ENCODE data around the gene MTFP1.

The MTFP1 gene

DNA sequence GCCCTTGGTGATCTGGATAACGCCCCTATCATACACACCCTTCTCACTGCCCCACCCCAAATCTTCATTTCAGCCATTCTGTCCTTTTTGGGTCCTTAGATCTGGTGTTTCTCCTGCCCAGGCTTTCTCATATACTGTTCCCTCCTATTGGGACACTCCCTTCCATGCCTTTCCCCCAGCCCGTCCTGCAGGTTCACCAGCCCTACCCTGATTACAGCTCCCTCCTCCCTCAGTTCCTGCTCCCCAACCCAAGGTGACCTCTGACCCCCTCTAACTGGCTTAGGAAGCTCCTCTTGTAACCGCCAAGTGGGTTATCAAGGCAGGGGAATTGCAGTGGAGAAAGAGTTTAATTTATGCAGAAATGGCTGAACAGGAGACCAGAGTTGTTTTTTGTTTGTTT lies 13.0 kb downstream of the MTFP1 start:
- H4K20me1 ChIP-seq (ENCODE audit: insufficient read depth), result no peaks in the 10 kb centered on the region
- no peak overlapping the region for H3K4me2 ChIP-seq
- no peaks in the 10 kb centered on the region for H3K36me3 ChIP-seq (ENCODE audit: insufficient read depth)
- H3K27ac ChIP-seq, result no peak overlapping the region
- TF ChIP-seq, protein P1, sequence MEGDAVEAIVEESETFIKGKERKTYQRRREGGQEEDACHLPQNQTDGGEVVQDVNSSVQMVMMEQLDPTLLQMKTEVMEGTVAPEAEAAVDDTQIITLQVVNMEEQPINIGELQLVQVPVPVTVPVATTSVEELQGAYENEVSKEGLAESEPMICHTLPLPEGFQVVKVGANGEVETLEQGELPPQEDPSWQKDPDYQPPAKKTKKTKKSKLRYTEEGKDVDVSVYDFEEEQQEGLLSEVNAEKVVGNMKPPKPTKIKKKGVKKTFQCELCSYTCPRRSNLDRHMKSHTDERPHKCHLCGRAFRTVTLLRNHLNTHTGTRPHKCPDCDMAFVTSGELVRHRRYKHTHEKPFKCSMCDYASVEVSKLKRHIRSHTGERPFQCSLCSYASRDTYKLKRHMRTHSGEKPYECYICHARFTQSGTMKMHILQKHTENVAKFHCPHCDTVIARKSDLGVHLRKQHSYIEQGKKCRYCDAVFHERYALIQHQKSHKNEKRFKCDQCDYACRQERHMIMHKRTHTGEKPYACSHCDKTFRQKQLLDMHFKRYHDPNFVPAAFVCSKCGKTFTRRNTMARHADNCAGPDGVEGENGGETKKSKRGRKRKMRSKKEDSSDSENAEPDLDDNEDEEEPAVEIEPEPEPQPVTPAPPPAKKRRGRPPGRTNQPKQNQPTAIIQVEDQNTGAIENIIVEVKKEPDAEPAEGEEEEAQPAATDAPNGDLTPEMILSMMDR (conservative IDR thresholded peaks at IDR 0.05; ENCODE audit: low read depth, low read length), result no peak
- H3K27me3 ChIP-seq (ENCODE audit: insufficient read depth, low read depth), result peaks cover 52% of the 10 kb centered on the region
- H3K4me1 ChIP-seq (ENCODE audit: low read depth, poor library complexity, severe bottlenecking), result peaks cover 33% of the 10 kb centered on the region
- no peak overlapping the region for H3K4me3 ChIP-seq (IDR thresholded peaks at IDR 0.05; ENCODE audit: insufficient read depth, low read depth, low read length)
- H2AFZ ChIP-seq (ENCODE audit: low read depth), result no peak overlapping the region
- H3K79me2 ChIP-seq (ENCODE audit: insufficient read depth, low read depth), result no peaks in the 10 kb centered on the region
- no peak overlapping the region for H3K9ac ChIP-seq

DNA sequence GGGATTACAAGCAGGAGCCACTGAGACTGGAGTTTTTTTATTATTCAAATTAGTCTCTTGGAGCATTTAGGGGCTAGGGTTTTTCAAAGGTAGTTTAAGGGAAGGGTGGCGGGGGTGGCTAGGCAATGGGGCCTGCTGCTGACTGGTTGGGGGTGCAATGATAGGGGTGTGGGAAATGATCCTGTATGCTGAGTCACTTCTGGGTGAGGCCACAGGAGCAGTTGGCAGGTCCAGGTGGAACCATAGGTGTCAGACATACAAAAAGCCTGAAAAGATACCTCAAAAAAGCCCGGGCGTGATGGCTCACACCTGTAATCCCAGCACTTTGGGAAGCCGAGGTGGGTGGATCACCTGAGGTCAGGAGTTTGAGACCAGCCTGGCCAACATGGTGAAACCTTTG lies 13.7 kb downstream of the MTFP1 start:
- Histone ChIP-seq H3K27ac (no peak overlapping the region), H3K4me1 (ENCODE audit: low read depth, poor library complexity, severe bottlenecking) (peaks cover 33% of the 10 kb centered on the region), H3K4me3 (IDR thresholded peaks at IDR 0.05; ENCODE audit: insufficient read depth, low read depth, low read length) (no peak overlapping the region), H4K20me1 (ENCODE audit: insufficient read depth) (no peaks in the 10 kb centered on the region), H3K36me3 (ENCODE audit: insufficient read depth) (no peaks in the 10 kb centered on the region), H3K9ac (no peak overlapping the region), H3K27me3 (ENCODE audit: insufficient read depth, low read depth) (peaks cover 52% of the 10 kb centered on the region), H3K4me2 (no peak overlapping the region), H3K79me2 (ENCODE audit: insufficient read depth, low read depth) (no peaks in the 10 kb centered on the region), H2AFZ (ENCODE audit: low read depth) (no peak overlapping the region)
- TF ChIP-seq, protein P1 (conservative IDR thresholded peaks at IDR 0.05; ENCODE audit: low read depth, low read length), result no peak

DNA sequence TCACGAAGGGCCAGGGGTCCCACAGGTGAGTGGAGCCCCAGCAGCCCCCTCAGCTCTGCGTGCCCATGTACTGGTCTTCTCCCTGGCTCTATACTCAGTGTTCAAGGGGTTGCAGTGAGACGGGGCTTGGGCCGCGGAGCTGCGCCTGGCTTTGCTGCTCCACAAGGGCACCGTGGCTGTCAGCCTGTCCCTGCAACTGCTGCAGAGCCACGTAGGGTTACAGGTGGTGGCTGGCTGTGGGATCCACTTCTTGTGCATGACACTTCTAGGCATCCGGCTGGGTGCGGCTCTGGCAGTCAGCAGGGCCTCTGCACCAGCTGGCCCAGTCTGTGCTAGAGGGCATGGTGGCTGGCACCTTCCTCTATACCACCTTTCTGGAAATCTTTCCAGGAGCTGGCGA lies 14.3 kb downstream of the MTFP1 start:
- H4K20me1 ChIP-seq (ENCODE audit: insufficient read depth), result no peaks in the 10 kb centered on the region
- no peak overlapping the region for H2AFZ ChIP-seq (ENCODE audit: low read depth)
- H3K36me3 ChIP-seq (ENCODE audit: insufficient read depth), result no peaks in the 10 kb centered on the region
- H3K9ac ChIP-seq, result no peak overlapping the region
- TF ChIP-seq, protein P1 (conservative IDR thresholded peaks at IDR 0.05; ENCODE audit: low read depth, low read length), result no peak
- H3K27me3 ChIP-seq (ENCODE audit: insufficient read depth, low read depth), result peaks cover 52% of the 10 kb centered on the region
- no peaks in the 10 kb centered on the region for H3K79me2 ChIP-seq (ENCODE audit: insufficient read depth, low read depth)
- H3K4me2 ChIP-seq, result no peak overlapping the region
- peaks cover 37% of the 10 kb centered on the region for H3K4me1 ChIP-seq (ENCODE audit: low read depth, poor library complexity, severe bottlenecking)
- H3K4me3 ChIP-seq (IDR thresholded peaks at IDR 0.05; ENCODE audit: insufficient read depth, low read depth, low read length), result no peak overlapping the region
- no peak overlapping the region for H3K27ac ChIP-seq

DNA sequence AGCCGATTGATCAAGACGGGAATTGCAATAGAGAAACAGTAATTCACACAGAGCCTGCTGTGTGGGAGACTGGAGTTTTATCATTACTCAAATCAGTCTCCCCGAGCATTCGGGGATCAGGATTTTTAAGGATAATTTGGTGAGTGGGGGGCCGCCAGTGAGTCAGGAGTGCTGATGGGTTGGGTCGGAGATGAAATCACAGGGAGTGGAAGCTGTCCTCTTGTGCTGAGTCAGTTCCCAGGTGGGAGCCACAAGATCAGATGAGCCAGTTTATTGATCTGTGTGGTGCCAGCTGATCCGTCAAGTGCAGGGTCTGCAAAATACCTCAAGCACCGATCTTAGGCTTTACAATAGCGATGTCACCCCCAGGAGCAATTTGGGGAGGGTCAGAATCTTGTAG lies 15.5 kb downstream of the MTFP1 start:
- H3K9ac ChIP-seq, result no peak overlapping the region
- H3K79me2 ChIP-seq (ENCODE audit: insufficient read depth, low read depth), result no peaks in the 10 kb centered on the region
- H3K36me3 ChIP-seq (ENCODE audit: insufficient read depth), result no peaks in the 10 kb centered on the region
- peaks cover 35% of the 10 kb centered on the region for H3K4me1 ChIP-seq (ENCODE audit: low read depth, poor library complexity, severe bottlenecking)
- H3K4me3 ChIP-seq (IDR thresholded peaks at IDR 0.05; ENCODE audit: insufficient read depth, low read depth, low read length), result no peak overlapping the region
- no peak overlapping the region for H2AFZ ChIP-seq (ENCODE audit: low read depth)
- no peak overlapping the region for H3K27ac ChIP-seq
- H3K27me3 ChIP-seq (ENCODE audit: insufficient read depth, low read depth), result peaks cover 52% of the 10 kb centered on the region
- no peaks in the 10 kb centered on the region for H4K20me1 ChIP-seq (ENCODE audit: insufficient read depth)
- H3K4me2 ChIP-seq, result no peak overlapping the region
- TF ChIP-seq, protein P1 (conservative IDR thresholded peaks at IDR 0.05; ENCODE audit: low read depth, low read length), result no peak

Measured in KMS-11 (cell line).